Natural killer cell (primary cell): Measurements from ENCODE around the gene UGT2B15. TPM values are rescaled to one million over a fixed set of nuclear protein-coding genes. Genes with fewer than 3 reads are reported as not detected.
"Not testable (repeated sequence)": the region's sequence is repeated elsewhere in the genome, so short reads cannot be mapped to it uniquely, and the experiment has no call there.

Experiments
- ATAC-seq, 3 donors: fragments of 150-1000 bp in 2 of 3; fragments of 200-7000 bp in 1 of 3; cut with Tn5 transposase; 1 replicate in 1 of 3; 2 replicates in 2 of 3; pipeline ENCODE4 v1.10.0; 2021; ENCODE audit warnings: mild to moderate bottlenecking in 2 of 3, moderate library complexity in 2 of 3
- DNase-seq, 2 donors: peaks; one replicate each; pipeline versions ENCODE4 v3.0.0 to v3.0.0-alpha.2; 2013 to 2021; ENCODE audit warnings: mixed read lengths in 1 of 2
- H3K27ac ChIP-seq: one replicate; pipeline ENCODE4 v1.5.1; 2013; ENCODE audit warnings: mild to moderate bottlenecking, low read length
- H3K27me3 ChIP-seq: one replicate; pipeline ENCODE4 v1.6.1; 2013; ENCODE audit warnings: low read length; ENCODE audit not compliant: control insufficient read depth, insufficient read depth
- H3K36me3 ChIP-seq: one replicate; pipeline ENCODE4 v1.6.1; 2013; ENCODE audit warnings: low read length; ENCODE audit not compliant: control insufficient read depth, insufficient read depth
- H3K4me1 ChIP-seq: one replicate; pipeline ENCODE4 v1.6.1; 2013; ENCODE audit warnings: low read length; ENCODE audit not compliant: control insufficient read depth, insufficient read depth
- H3K4me3 ChIP-seq: one replicate; pipeline ENCODE4 v1.5.1; 2013; ENCODE audit warnings: low read length
- H3K9me3 ChIP-seq: one replicate; pipeline ENCODE4 v1.6.1; 2013; ENCODE audit warnings: low read length; ENCODE audit not compliant: control insufficient read depth, insufficient read depth
- H3K27ac Mint-ChIP-seq, 2 donors: one replicate each; pipeline ENCODE4 v1.8.0; 2022; ENCODE audit warnings: mild to moderate bottlenecking in 2 of 2, mixed read lengths in 2 of 2, moderate library complexity in 1 of 2
- H3K27me3 Mint-ChIP-seq, 2 donors: one replicate each; pipeline ENCODE4 v1.8.0; 2022; ENCODE audit warnings: low read depth in 2 of 2, mixed read lengths in 2 of 2
- H3K36me3 Mint-ChIP-seq: one replicate; pipeline ENCODE4 v1.8.0; 2022; ENCODE audit warnings: mixed read lengths
- H3K4me1 Mint-ChIP-seq, 2 donors: one replicate each; pipeline ENCODE4 v1.8.0; 2022; ENCODE audit warnings: mixed read lengths in 2 of 2
- H3K4me3 Mint-ChIP-seq: one replicate; pipeline ENCODE4 v1.8.0; 2022; ENCODE audit warnings: mild to moderate bottlenecking, moderate library complexity, mixed read lengths
- H3K9me3 Mint-ChIP-seq, 2 donors: one replicate each; pipeline ENCODE4 v1.8.0; 2022; ENCODE audit warnings: mixed read lengths in 2 of 2
- WGBS: methylation state at CpG from one replicate; pipeline ENCODE4 v1.1.7; 2013; ENCODE audit warnings: missing lambda C conversion rate; ENCODE audit not compliant: insufficient coverage; 5-methylcytosine and 5-hydroxymethylcytosine counted together
- intact Hi-C: fragments of 100-400 bp; cut with micrococcal nuclease; formaldehyde crosslinking; loops from one replicate; pipeline ENCODE4 v1.14.2; 2022
- total RNA-seq, 4 donors: library from RNA; stranded (reverse); fragments of 120-200 nt in 1 of 4; gene quantifications; one replicate each; pipeline versions ENCODE4 v1.2.3 to v1.2.4, GENCODE V29; 2013 to 2022
- TF ChIP-seq, protein P1 (sequence below): fragments of 200-600 bp; IDR thresholded peaks from one replicate; pipeline ENCODE4 v1.8.0; 2022; ENCODE audit warnings: antibody characterized with exemption

The UGT2B15 gene
- total RNA-seq, 3 donors from 2014 or later (not counting 1 experiment from before 2014, with no cell fraction given) = not detected

DNA sequence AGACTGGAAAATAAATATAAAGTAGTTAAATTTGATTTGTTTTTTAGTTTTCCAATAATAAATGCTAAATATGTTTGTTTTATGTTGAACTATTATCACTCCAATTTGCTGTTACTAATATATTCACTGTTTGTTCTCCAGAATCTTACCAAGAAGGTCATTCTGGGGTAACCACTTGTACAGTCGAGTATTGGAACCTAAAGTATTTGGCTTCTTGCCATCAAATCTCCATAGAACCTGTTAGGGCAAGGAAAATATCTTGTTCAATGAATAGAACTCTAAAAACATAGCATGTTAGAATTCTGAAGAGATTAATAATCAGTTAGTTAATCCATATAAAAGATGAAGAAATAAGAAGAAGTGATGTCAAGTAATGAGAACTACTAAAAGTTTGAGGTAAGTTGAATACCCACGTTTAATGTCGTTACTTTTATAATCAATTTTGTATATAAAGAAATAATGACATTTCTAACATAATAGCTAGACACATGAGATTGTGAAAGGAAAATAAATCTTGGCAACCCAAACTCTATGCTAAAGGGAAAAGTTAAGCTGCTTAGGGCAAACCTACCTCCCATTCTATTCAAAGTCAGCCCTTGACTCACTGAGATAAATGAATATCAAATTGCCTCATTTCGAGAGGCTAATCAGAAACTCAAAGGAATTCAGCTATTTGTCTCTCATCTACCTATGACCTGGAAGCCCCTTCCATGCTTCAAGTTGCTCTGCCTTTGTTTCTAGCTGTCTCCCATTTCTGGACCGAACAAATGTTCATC, 15.3 kb downstream of the UGT2B15 start:
- Histone ChIP-seq H3K27ac (no peak overlapping the region), H3K4me1 (no peaks in the 10 kb centered on the region), H3K36me3 (no peaks in the 10 kb centered on the region), H3K4me3 (no peak overlapping the region), H3K9me3 (no peaks in the 10 kb centered on the region), H3K27me3 (no peaks in the 10 kb centered on the region)
- WGBS = 81% methylated on average over 2 of the region's 5 CpGs
- Mint-ChIP-seq H3K4me3 (no peak overlapping the region), H3K27me3 (no peaks in the 10 kb centered on the region), H3K9me3 (peaks cover 2 to 10% of the 10 kb centered on the region in 2 donors), H3K4me1 (no peaks in the 10 kb centered on the region), H3K36me3 (no peaks in the 10 kb centered on the region), H3K27ac (no peak overlapping the region)
- no peak for ATAC-seq
- intact Hi-C loops = no loop called here
- DNase-seq = no peak
- TF ChIP-seq, protein P1, sequence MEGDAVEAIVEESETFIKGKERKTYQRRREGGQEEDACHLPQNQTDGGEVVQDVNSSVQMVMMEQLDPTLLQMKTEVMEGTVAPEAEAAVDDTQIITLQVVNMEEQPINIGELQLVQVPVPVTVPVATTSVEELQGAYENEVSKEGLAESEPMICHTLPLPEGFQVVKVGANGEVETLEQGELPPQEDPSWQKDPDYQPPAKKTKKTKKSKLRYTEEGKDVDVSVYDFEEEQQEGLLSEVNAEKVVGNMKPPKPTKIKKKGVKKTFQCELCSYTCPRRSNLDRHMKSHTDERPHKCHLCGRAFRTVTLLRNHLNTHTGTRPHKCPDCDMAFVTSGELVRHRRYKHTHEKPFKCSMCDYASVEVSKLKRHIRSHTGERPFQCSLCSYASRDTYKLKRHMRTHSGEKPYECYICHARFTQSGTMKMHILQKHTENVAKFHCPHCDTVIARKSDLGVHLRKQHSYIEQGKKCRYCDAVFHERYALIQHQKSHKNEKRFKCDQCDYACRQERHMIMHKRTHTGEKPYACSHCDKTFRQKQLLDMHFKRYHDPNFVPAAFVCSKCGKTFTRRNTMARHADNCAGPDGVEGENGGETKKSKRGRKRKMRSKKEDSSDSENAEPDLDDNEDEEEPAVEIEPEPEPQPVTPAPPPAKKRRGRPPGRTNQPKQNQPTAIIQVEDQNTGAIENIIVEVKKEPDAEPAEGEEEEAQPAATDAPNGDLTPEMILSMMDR = no peak

DNA sequence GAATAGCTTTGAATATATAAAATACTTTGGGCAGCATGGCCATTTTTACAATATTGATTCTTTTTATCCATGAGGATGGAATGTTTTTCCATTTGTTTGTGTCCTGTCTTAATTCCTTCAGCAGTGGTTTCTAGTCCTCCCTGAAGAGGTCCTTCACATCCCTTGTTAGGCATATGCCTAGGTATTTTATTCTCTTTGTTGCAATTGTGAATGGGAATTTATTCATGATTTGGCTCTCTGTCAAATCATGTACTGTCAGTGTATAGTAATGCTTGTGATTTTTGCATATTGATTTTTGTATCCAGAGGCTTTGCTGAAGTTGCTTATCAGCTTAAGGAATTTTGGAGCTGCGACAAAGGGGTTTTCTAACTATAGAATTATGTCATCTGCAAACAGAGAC, 18.5 kb downstream of the UGT2B15 start:
- H3K27ac ChIP-seq = no peak overlapping the region
- no peaks in the 10 kb centered on the region for H3K36me3 ChIP-seq
- ATAC-seq (no peak), DNase-seq (no peak)
- H3K27me3 ChIP-seq = no peaks in the 10 kb centered on the region
- intact Hi-C loops = no loop called here
- Mint-ChIP-seq H3K36me3 (no peaks in the 10 kb centered on the region), H3K4me3 (no peak overlapping the region), H3K4me1 (no peaks in the 10 kb centered on the region), H3K27me3 (no peaks in the 10 kb centered on the region), H3K27ac (no peak overlapping the region), H3K9me3 (peaks cover 6 to 13% of the 10 kb centered on the region in 2 donors)
- no peaks in the 10 kb centered on the region for H3K9me3 ChIP-seq
- TF ChIP-seq, protein P1 = no peak
- H3K4me3 ChIP-seq = no peak overlapping the region
- no peaks in the 10 kb centered on the region for H3K4me1 ChIP-seq
- WGBS = 75% methylated on average over 1 of the region's 1 CpG

DNA sequence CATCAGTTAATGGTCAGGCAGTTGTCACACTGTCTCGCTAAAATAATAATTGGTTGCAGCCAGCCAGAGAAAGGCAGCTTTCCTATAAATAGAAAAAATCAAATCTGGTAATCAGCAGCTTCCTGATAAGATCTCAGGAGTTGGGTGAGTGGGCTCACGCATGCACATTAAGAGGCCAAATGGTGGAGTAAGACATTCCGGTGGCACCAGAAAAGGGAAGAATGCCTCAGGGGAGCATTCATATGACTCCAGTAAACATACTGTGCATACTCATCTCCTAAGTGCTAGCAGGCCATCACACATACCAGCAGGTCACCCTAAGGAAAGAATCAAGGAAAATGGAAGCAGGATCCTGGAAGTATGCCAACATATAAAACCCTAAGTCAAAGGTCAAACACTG, 40.1 kb downstream of the UGT2B15 start:
- H3K27me3 ChIP-seq = no peaks in the 10 kb centered on the region
- ATAC-seq = no peak
- no peaks in the 10 kb centered on the region for H3K36me3 ChIP-seq
- intact Hi-C loops = no loop called here
- 81% methylated on average over 3 of the region's 3 CpGs for WGBS
- Mint-ChIP-seq H3K9me3 (peaks cover 11 to 12% of the 10 kb centered on the region in 2 donors), H3K27me3 (no peaks in the 10 kb centered on the region), H3K4me1 (no peaks in the 10 kb centered on the region), H3K36me3 (no peaks in the 10 kb centered on the region), H3K27ac (no peak overlapping the region), H3K4me3 (no peak overlapping the region)
- TF ChIP-seq, protein P1 = no peak
- H3K27ac ChIP-seq = no peak overlapping the region
- H3K4me3 ChIP-seq = no peak overlapping the region
- H3K9me3 ChIP-seq = no peaks in the 10 kb centered on the region
- DNase-seq = no peak
- no peaks in the 10 kb centered on the region for H3K4me1 ChIP-seq

DNA sequence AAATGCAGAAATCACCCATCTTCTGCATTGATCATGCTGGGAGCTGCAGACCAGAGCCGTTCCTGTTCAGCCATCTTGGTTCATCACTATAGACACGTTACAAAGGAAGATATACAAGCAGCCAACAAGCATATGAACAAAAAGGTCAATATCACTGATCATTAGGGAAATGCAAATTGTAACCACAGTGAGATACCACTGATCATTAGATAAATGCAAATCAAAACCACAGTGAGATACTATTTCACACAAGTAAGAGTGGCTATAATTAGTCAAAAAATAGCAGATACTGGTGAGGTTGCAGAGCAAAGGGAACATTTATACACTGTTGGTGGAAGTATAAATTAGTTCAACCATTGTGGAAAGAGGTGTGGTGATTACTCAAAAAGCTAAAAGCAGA, 47.7 kb downstream of the UGT2B15 start:
- H3K9me3 Mint-ChIP-seq, intact Hi-C loops, H3K27me3 ChIP-seq, H3K4me3 ChIP-seq, H3K4me1 Mint-ChIP-seq, H3K9me3 ChIP-seq, H3K4me1 ChIP-seq, H3K36me3 ChIP-seq, DNase-seq, H3K27ac Mint-ChIP-seq, H3K27ac ChIP-seq, ATAC-seq, H3K36me3 Mint-ChIP-seq, H3K27me3 Mint-ChIP-seq, H3K4me3 Mint-ChIP-seq: not testable (repeated sequence)
- WGBS = 86% methylated on average over 2 of the region's 2 CpGs
